HG02642 (cell line): ENCODE results near the gene JPT2.
"Not testable (repeated sequence)": the region's sequence is repeated elsewhere in the genome, so short reads cannot be mapped to it uniquely, and the experiment has no call there.

Experiments used
- ATAC-seq: cut with Tn5 transposase; IDR thresholded peaks from one replicate; pipeline ENCODE4 v1.9.1; 2021; ENCODE audit warnings: mild to moderate bottlenecking; ENCODE audit not compliant: unreplicated experiment, poor library complexity

JPT2 gene

GRCh38 chr16:1727651-1728624 lies 49.9 kb downstream of the JPT2 start:
- ATAC-seq: no peak

- ATAC-seq: no peak
Observed at GRCh38 chr16:1729026-1729425, 50.9 kb downstream of the JPT2 start.

- ATAC-seq: no peak
Observed at GRCh38 chr16:1729445-1729844, 51.4 kb downstream of the JPT2 start.

- no peak for ATAC-seq
Observed at GRCh38 chr16:1731073-1731472, 53.0 kb downstream of the JPT2 start.

GRCh38 chr16:1731603-1732002 lies 53.5 kb downstream of the JPT2 start:
- no peak for ATAC-seq

GRCh38 chr16:1732071-1732470 lies 54.0 kb downstream of the JPT2 start:
- ATAC-seq: no peak

- ATAC-seq: not testable (repeated sequence)
Observed at GRCh38 chr16:1732551-1732987, 54.5 kb downstream of the JPT2 start.

GRCh38 chr16:1734123-1734522 lies 56.0 kb downstream of the JPT2 start:
- no peak for ATAC-seq

- ATAC-seq: no peak
Observed at GRCh38 chr16:1734816-1735215, 56.7 kb downstream of the JPT2 start.

- ATAC-seq: no peak
Observed at GRCh38 chr16:1740234-1740633, 62.2 kb downstream of the JPT2 start.

GRCh38 chr16:1740781-1741490 lies 62.9 kb downstream of the JPT2 start:
- ATAC-seq: no peak

GRCh38 chr16:1741553-1742165 lies 63.6 kb downstream of the JPT2 start:
- no peak for ATAC-seq

- ATAC-seq: no peak
Observed at GRCh38 chr16:1743376-1744337, 65.6 kb downstream of the JPT2 start.

- no peak for ATAC-seq
Observed at GRCh38 chr16:1744338-1744840, 66.3 kb downstream of the JPT2 start.

- ATAC-seq: no peak
Observed at GRCh38 chr16:1745181-1745899, 67.3 kb downstream of the JPT2 start.

GRCh38 chr16:1745900-1746692 lies 68.0 kb downstream of the JPT2 start:
- ATAC-seq: no peak

- ATAC-seq: no peak
Observed at GRCh38 chr16:1746693-1747195, 68.7 kb downstream of the JPT2 start.

GRCh38 chr16:1747934-1748333 lies 69.9 kb downstream of the JPT2 start:
- no peak for ATAC-seq
